ENCODE measurements around the gene MYT1.

MYT1 gene

DNA sequence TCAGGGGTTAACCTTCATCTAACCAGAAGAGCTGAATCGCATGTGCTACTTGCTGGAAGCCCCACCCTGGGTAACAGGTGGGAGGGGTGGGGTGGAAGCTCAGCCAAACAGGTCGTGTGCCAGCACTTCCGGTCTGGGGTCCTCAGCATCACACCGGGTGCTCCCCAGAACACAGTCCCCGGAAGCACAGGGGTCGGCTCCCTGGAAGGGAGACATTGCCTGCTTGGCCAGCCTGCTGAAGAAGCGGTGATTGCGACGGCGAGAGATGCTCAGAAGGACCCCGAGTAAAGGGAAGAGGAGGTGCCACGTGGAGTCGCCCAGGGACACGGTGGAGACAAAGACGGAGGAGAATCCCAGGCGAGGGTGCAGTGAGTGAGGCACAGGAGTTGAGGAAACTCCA lies 36.5 kb downstream of the MYT1 start:
- no peak for TF ChIP-seq ZFX (IDR thresholded peaks at IDR 0.05)
- TF ChIP-seq, protein P1, sequence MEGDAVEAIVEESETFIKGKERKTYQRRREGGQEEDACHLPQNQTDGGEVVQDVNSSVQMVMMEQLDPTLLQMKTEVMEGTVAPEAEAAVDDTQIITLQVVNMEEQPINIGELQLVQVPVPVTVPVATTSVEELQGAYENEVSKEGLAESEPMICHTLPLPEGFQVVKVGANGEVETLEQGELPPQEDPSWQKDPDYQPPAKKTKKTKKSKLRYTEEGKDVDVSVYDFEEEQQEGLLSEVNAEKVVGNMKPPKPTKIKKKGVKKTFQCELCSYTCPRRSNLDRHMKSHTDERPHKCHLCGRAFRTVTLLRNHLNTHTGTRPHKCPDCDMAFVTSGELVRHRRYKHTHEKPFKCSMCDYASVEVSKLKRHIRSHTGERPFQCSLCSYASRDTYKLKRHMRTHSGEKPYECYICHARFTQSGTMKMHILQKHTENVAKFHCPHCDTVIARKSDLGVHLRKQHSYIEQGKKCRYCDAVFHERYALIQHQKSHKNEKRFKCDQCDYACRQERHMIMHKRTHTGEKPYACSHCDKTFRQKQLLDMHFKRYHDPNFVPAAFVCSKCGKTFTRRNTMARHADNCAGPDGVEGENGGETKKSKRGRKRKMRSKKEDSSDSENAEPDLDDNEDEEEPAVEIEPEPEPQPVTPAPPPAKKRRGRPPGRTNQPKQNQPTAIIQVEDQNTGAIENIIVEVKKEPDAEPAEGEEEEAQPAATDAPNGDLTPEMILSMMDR (conservative IDR thresholded peaks at IDR 0.05), result no peak
- no peak overlapping the region for H3K27ac ChIP-seq

DNA sequence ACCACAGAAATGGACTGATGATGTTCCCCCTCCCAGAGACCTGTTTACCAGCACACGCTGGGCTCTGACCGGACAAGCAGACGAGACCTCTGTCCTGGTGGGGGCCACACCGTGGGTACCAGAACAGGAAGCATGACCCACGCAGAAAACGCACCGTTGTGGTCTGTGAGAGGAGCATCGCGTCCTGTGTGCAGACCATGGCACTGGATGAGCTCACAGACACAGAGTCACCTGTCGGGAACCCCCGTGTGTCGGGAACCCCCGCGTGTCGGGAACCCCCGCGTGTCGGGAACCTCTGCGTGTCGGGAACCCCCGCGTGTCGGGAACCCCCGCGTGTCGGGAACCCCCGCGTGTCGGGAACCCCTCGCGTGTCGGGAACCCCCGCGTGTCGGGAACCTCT lies 37.4 kb downstream of the MYT1 start:
- no peak overlapping the region for H3K27ac ChIP-seq
- TF ChIP-seq ZFX (IDR thresholded peaks at IDR 0.05), result no peak
- TF ChIP-seq, protein P1 (conservative IDR thresholded peaks at IDR 0.05), result no peak

DNA sequence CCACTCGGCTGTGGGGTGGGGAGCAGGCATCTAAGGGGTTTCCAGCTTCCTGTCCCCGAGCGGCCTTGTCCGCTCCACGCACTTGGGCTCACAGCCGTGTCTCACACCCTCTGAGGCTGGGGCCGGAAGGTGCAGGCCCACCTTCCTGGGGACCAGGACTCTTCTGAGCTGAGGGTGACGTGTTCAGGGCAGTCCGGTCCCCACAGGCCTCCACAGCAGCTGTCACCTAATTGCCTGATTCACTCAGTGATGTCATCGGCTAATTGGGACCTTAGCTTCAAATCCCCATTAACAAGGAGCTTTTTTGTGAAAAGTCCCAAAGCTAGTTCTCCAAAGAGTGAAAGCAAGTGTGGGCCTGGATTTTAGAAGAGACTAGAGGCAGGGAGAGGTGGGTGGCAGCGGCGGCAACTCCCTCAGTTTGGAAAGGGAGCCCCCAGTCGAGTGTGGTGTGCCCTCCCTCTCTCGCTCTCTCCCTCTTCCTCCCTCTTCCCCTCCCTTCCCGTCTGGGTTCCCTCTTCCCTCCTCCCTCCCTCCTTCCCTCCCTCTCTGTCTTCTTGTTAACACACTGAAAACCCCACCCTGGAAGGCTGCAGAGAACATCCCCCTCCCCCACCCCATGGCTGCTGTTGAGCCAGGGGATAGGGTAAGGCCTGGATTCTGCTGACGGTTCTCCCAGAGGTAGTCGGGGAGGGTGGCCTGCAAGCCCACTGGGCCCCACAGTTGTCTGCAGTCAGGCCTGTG lies 39.0 kb downstream of the MYT1 start:
- no peak for TF ChIP-seq ZFX (IDR thresholded peaks at IDR 0.05)
- TF ChIP-seq, protein P1 (conservative IDR thresholded peaks at IDR 0.05), result no peak

DNA sequence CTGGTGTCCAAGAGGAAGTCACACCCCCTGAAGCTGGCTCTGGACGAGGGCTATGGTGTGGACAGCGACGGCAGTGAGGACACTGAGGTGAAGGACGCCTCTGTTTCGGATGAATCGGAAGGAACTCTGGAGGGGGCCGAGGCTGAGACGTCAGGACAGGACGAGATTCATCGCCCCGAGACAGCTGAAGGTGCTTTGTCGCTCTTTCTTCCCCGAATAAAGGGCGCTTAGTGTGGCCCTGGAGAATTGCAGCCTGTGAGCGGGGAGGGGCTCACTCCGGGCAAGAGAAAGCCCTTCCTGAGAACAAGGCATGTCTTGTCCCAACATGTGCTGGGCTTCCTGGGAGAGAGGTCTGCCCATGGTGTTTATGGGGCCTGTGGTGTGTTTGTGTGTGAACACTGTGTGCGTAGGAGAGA lies 41.4 kb downstream of the MYT1 start:
- H3K27ac ChIP-seq, result no peak overlapping the region
- TF ChIP-seq, protein P1 (conservative IDR thresholded peaks at IDR 0.05), result no peak
- no peak for TF ChIP-seq ZFX (IDR thresholded peaks at IDR 0.05)

More for the DNA sequence above, 39.0 kb downstream of the MYT1 start:
- no peak overlapping the region for H3K27ac ChIP-seq

DNA sequence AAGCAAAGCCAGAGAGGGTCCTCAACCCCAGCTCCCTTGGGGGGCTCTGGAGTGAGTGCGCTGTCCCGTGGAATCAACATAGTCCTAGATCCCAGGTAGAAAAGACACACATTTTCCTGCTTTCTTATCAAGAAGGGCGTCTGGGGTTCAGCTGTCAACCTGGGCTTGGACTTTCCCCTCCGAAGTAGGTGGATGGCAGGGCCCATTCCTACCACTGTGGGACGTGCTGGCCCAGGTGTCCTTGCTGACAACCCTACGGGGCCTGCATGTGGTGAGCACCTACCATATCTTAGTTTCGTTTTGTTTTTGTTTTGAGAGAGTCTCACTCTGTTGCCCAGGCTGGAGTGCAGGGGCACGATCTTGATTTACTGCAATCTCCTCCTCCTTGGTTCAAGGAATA lies 42.4 kb downstream of the MYT1 start:
- TF ChIP-seq, protein P1 (conservative IDR thresholded peaks at IDR 0.05), result no peak
- TF ChIP-seq ZFX (IDR thresholded peaks at IDR 0.05), result no peak

DNA sequence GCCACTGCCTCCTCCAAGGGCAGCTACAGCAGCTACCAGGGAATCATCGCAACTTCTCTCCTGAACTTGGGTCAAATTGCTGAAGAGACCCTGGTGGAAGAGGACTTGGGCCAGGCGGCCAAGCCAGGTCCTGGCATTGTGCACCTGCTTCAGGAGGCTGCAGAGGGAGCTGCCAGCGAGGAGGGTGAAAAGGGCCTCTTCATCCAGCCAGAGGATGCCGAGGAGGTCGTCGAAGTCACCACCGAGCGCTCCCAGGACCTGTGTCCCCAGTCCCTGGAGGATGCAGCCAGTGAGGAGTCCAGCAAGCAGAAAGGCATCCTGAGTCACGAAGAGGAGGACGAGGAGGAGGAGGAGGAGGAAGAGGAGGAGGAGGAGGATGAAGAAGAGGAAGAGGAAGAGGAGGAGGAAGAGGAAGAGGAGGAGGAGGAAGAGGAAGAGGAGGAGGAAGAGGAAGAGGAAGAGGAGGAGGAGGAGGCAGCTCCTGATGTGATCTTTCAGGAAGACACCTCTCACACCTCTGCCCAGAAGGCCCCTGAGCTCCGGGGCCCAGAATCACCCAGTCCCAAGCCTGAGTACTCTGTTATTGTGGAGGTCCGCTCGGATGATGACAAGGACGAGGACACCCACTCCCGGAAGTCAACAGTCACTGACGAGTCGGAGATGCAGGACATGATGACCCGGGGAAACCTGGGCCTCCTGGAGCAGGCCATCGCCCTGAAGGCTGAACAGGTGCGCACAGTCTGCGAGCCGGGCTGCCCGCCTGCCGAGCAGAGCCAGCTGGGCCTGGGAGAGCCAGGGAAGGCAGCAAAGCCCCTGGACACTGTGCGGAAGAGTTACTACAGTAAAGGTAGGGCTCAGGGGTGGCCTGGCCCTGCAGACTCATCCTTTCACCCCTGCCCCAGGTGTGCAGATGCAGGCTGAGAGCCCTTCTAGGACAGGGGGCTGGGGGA lies 43.7 kb downstream of the MYT1 start:
- H3K27ac ChIP-seq, result no peak overlapping the region
- TF ChIP-seq, protein P1 (conservative IDR thresholded peaks at IDR 0.05), result no peak
- no peak for TF ChIP-seq ZFX (IDR thresholded peaks at IDR 0.05)

More for the DNA sequence above, 42.4 kb downstream of the MYT1 start:
- no peak overlapping the region for H3K27ac ChIP-seq

DNA sequence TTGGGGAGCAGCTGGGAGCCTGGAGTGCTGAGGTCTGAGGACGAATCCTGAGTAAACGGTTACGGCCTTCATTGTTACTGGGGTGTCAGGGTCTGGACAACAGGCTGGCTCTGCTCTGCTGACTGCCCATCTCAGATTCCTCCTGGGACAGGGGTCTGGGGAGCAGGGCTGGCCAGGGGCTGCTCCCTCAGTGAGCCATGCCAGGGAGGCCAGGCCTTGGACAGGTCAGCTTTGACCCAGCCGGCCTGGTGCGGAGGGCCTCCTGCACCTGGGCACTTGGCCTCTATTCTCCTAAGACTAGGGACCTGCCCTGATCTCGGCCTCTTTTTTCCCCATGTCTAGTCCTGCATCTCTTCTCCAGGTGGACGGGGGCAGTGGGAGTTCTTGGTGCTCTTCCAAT lies 44.9 kb downstream of the MYT1 start:
- no peak for TF ChIP-seq ZFX (IDR thresholded peaks at IDR 0.05)
- TF ChIP-seq, protein P1 (conservative IDR thresholded peaks at IDR 0.05), result no peak
- no peak overlapping the region for H3K27ac ChIP-seq
